Neural progenitor cell (in vitro differentiated cells): ENCODE data around the gene PHETA2. TPM values are rescaled to one million over a fixed set of nuclear protein-coding genes. Genes with fewer than 3 reads are reported as not detected.

ENCODE experiments used
- DNase-seq: peaks from one replicate; pipeline ENCODE4 v3.0.0-alpha.2; 2016; ENCODE audit warnings: low spot score
- H2AFZ ChIP-seq: fragments of 200-600 bp; sonication (generic); replicated peaks from 2 replicates; pipeline ENCODE4 v1.6.1; 2016; ENCODE audit warnings: antibody characterized with exemption
- H3F3A ChIP-seq: fragments of 200-600 bp; sonication (generic); 2 replicates; pipeline ENCODE4 v1.6.1; 2016; ENCODE audit warnings: antibody characterized with exemption, low read depth
- H3K27ac ChIP-seq: fragments of 200-600 bp; sonication (generic); 2 replicates; pipeline ENCODE4 v1.5.1; 2016; ENCODE audit warnings: mild to moderate bottlenecking
- H3K27me3 ChIP-seq: fragments of 200-600 bp; sonication (generic); 2 replicates; pipeline ENCODE4 v1.6.1; 2016; ENCODE audit warnings: mild to moderate bottlenecking, moderate library complexity
- H3K36me3 ChIP-seq: fragments of 200-600 bp; sonication (generic); 2 replicates; pipeline ENCODE4 v1.5.1; 2016
- H3K4me1 ChIP-seq: fragments of 200-600 bp; sonication (generic); 2 replicates; pipeline ENCODE4 v1.6.1; 2016; ENCODE audit warnings: mixed run types
- H3K4me2 ChIP-seq: fragments of 200-600 bp; sonication (generic); 2 replicates; pipeline ENCODE4 v1.6.1; 2016
- H3K4me3 ChIP-seq: fragments of 200-600 bp; sonication (generic); 2 replicates; pipeline ENCODE4 v1.5.1; 2016
- H3K79me2 ChIP-seq: fragments of 200-600 bp; sonication (generic); 2 replicates; pipeline ENCODE4 v1.6.1; 2016; ENCODE audit warnings: low read depth
- H3K9ac ChIP-seq: fragments of 200-600 bp; sonication (generic); 2 replicates; pipeline ENCODE4 v1.6.1; 2016
- H3K9me3 ChIP-seq: fragments of 200-600 bp; sonication (generic); 2 replicates; pipeline ENCODE4 v1.5.1; 2016; ENCODE audit warnings: low read depth
- H4K20me1 ChIP-seq: fragments of 200-600 bp; sonication (generic); 2 replicates; pipeline ENCODE4 v1.6.1; 2016; ENCODE audit warnings: low read depth
- H3K27ac Mint-ChIP-seq: 3 replicates; pipeline ENCODE4 v1.8.0; 2021; ENCODE audit warnings: mixed read lengths
- H3K27me3 Mint-ChIP-seq: 2 replicates; pipeline ENCODE4 v1.8.0; 2022; ENCODE audit warnings: low read depth, mild to moderate bottlenecking, inconsistent platforms, moderate library complexity, mixed read lengths; ENCODE audit not compliant: insufficient read depth
- H3K36me3 Mint-ChIP-seq: 3 replicates; pipeline ENCODE4 v1.8.0; 2021; ENCODE audit warnings: mixed read lengths
- H3K4me1 Mint-ChIP-seq: 3 replicates; pipeline ENCODE4 v1.8.0; 2021; ENCODE audit warnings: mixed read lengths
- H3K4me3 Mint-ChIP-seq: 3 replicates; pipeline ENCODE4 v1.8.0; 2021; ENCODE audit warnings: mild to moderate bottlenecking, moderate library complexity, mixed read lengths
- H3K9me3 Mint-ChIP-seq: 3 replicates; pipeline ENCODE4 v1.8.0; 2020; ENCODE audit warnings: mixed read lengths
- CTCF ChIP-seq: fragments of 200-600 bp; sonication (generic); IDR thresholded peaks from 2 replicates; pipeline ENCODE4 v1.5.1; 2017; ENCODE audit warnings: antibody characterized with exemption, mild to moderate bottlenecking
- EZH2 ChIP-seq: fragments of 200-600 bp; sonication (generic); IDR thresholded peaks from 2 replicates; pipeline ENCODE4 v1.6.1; 2017; ENCODE audit warnings: antibody characterized with exemption, mild to moderate bottlenecking, moderate library complexity
- EZH2phosphoT487 ChIP-seq: fragments of 200-600 bp; sonication (generic); IDR thresholded peaks from 2 replicates; pipeline ENCODE4 v1.6.1; 2017; ENCODE audit warnings: antibody characterized with exemption
- total RNA-seq: library from RNA; depleted of rRNA; stranded (reverse); fragments of >200 nt; gene quantifications from 2 replicates; pipeline ENCODE4 v1.2.3, GENCODE V29; 2015; ENCODE audit warnings: low replicate concordance

Gene PHETA2
- total RNA-seq, 1 donor from 2014 or later: 0.79 TPM

GRCh38 chr22:42076764-42077485, 2.9 kb downstream of the PHETA2 start:
- Histone ChIP-seq H3K4me2 (no peak overlapping the region), H3K9me3 (no peaks in the 10 kb centered on the region), H3K79me2 (peaks cover 15% of the 10 kb centered on the region), H3K9ac (no peak overlapping the region), H3K27ac (no peak overlapping the region), H2AFZ (no peak overlapping the region), H3K4me3 (no peak overlapping the region), H3K36me3 (no peaks in the 10 kb centered on the region), H3F3A (peaks cover 12% of the 10 kb centered on the region), H3K4me1 (peaks cover under 1% of the 10 kb centered on the region), H3K27me3 (peaks cover 14% of the 10 kb centered on the region), H4K20me1 (no peaks in the 10 kb centered on the region)
- Mint-ChIP-seq H3K27ac (no peak overlapping the region), H3K9me3 (peaks cover 3% of the 10 kb centered on the region), H3K27me3 (peaks cover 14% of the 10 kb centered on the region), H3K4me3 (no peak overlapping the region), H3K36me3 (peaks cover 1% of the 10 kb centered on the region), H3K4me1 (peaks cover 28% of the 10 kb centered on the region)
- DNase-seq: no peak
- TF ChIP-seq CTCF (no peak), EZH2phosphoT487 (no peak), EZH2 (no peak)

GRCh38 chr22:42077486-42078125, 3.6 kb downstream of the PHETA2 start:
- Histone ChIP-seq H2AFZ (no peak overlapping the region), H3K4me3 (no peak overlapping the region), H3F3A (peaks cover 8% of the 10 kb centered on the region), H3K4me2 (no peak overlapping the region), H3K36me3 (no peaks in the 10 kb centered on the region), H3K9ac (no peak overlapping the region), H3K9me3 (no peaks in the 10 kb centered on the region), H4K20me1 (no peaks in the 10 kb centered on the region), H3K4me1 (no peaks in the 10 kb centered on the region), H3K27ac (no peak overlapping the region), H3K27me3 (peaks cover 14% of the 10 kb centered on the region), H3K79me2 (peaks cover 15% of the 10 kb centered on the region)
- H3K36me3 Mint-ChIP-seq: peaks cover 5% of the 10 kb centered on the region
- peaks cover 3% of the 10 kb centered on the region for H3K9me3 Mint-ChIP-seq
- peaks cover 14% of the 10 kb centered on the region for H3K27me3 Mint-ChIP-seq
- peaks cover 25% of the 10 kb centered on the region for H3K4me1 Mint-ChIP-seq
- DNase-seq: no peak
- no peak overlapping the region for H3K27ac Mint-ChIP-seq
- no peak for TF ChIP-seq EZH2
- TF ChIP-seq CTCF: no peak
- no peak for TF ChIP-seq EZH2phosphoT487
- H3K4me3 Mint-ChIP-seq: peak overlapping the region; percentile 50

- DNase-seq: no peak
- H3F3A ChIP-seq: peaks cover 6% of the 10 kb centered on the region
These were observed 4.6 kb downstream of the PHETA2 start for GRCh38 chr22:42078469-42079318.

More at GRCh38 chr22:42078469-42079318, 4.6 kb downstream of the PHETA2 start:
- Histone ChIP-seq H3K9me3 (no peaks in the 10 kb centered on the region), H3K4me1 (no peaks in the 10 kb centered on the region), H3K9ac (no peak overlapping the region), H2AFZ (no peak overlapping the region), H3K4me2 (peak overlapping the region; percentile 76), H3K79me2 (peaks cover 15% of the 10 kb centered on the region), H4K20me1 (no peaks in the 10 kb centered on the region), H3K36me3 (no peaks in the 10 kb centered on the region), H3K27ac (no peak overlapping the region), H3K27me3 (peaks cover 10% of the 10 kb centered on the region), H3K4me3 (peak overlapping the region; percentile 60)
- no peak for TF ChIP-seq CTCF
- no peak for TF ChIP-seq EZH2
- H3K27me3 Mint-ChIP-seq: peaks cover 14% of the 10 kb centered on the region
- H3K9me3 Mint-ChIP-seq: peaks cover 3% of the 10 kb centered on the region
- peaks cover 10% of the 10 kb centered on the region for H3K36me3 Mint-ChIP-seq
- peak overlapping the region; percentile 63 for H3K27ac Mint-ChIP-seq
- H3K4me3 Mint-ChIP-seq: peak overlapping the region; percentile 92
- H3K4me1 Mint-ChIP-seq: peaks cover 18% of the 10 kb centered on the region
